Right ventricle myocardium superior (tissue), 1 donor: ENCODE results near the gene DCN. TPM values are rescaled to one million over a fixed set of nuclear protein-coding genes. Genes with fewer than 3 reads are reported as not detected.

Experiments
- ATAC-seq: fragments of 200-7000 bp; cut with Tn5 transposase; one replicate; pipeline ENCODE4 v1.9.1; 2020; ENCODE audit warnings: mild to moderate bottlenecking; ENCODE audit not compliant: poor library complexity
- DNase-seq: peaks from one replicate; pipeline ENCODE4 v3.0.0-alpha.2; 2020
- intact Hi-C: fragments of 100-400 bp; cut with DNase I; formaldehyde crosslinking; loops from one replicate; pipeline ENCODE4 v1.11.2; 2022
- total RNA-seq: library from RNA; stranded (reverse); fragmentation: NEBNext Ultra II Directional; extraction: Animal tissue kit (Norgen Biotek cat#: 25700); gene quantifications from one replicate; pipeline ENCODE4 v1.2.1, GENCODE V29; 2021
- donor health status: DM: no; HTN: yes; CAD: no; lungs with severe emphysema.

The DCN gene
- total RNA-seq, 1 donor from 2014 or later: 800 TPM

GRCh38 chr12:91109581-91110310 lies 72.9 kb downstream of the DCN start:
- intact Hi-C loops: loop anchor here (5.0 kb wide), 1 partner anchor 132 kb away; no protein-coding TSS in a partner anchor
- no peak for DNase-seq
- ATAC-seq: no peak

- ATAC-seq: peak; percentile 82
- intact Hi-C loops: loop anchor here (5.0 kb wide), 1 partner anchor 132 kb away; no protein-coding TSS in a partner anchor
- DNase-seq: peak; percentile 87
Measured at GRCh38 chr12:91109148-91109564, 73.5 kb downstream of the DCN start.

- DNase-seq (no peak), ATAC-seq (no peak)
- intact Hi-C loops: loop anchor here (5.0 kb wide), 1 partner anchor 131 kb away; no protein-coding TSS in a partner anchor
Measured at GRCh38 chr12:91108196-91108755, 74.3 kb downstream of the DCN start.

GRCh38 chr12:91106283-91106682 lies 76.3 kb downstream of the DCN start:
- ATAC-seq: no peak
- intact Hi-C loops: loop anchor here (5.0 kb wide), 1 partner anchor 129 kb away; no protein-coding TSS in a partner anchor

GRCh38 chr12:91105807-91106206 lies 76.8 kb downstream of the DCN start:
- ATAC-seq: no peak
- intact Hi-C loops: loop anchor here (5.0 kb wide), 1 partner anchor 129 kb away; no protein-coding TSS in a partner anchor

More at GRCh38 chr12:91106283-91106682, 76.3 kb downstream of the DCN start:
- no peak for DNase-seq

GRCh38 chr12:91104812-91105466 lies 77.7 kb downstream of the DCN start:
- ATAC-seq: no peak
- no peak for DNase-seq
- intact Hi-C loops: loop anchor here (5.0 kb wide), 1 partner anchor 128 kb away; no protein-coding TSS in a partner anchor

More at GRCh38 chr12:91105807-91106206, 76.8 kb downstream of the DCN start:
- no peak for DNase-seq

- ATAC-seq: no peak
- intact Hi-C loops: no loop called here
Measured at GRCh38 chr12:91103624-91104023, 79.0 kb downstream of the DCN start.

GRCh38 chr12:91103101-91103500 lies 79.5 kb downstream of the DCN start:
- ATAC-seq (no peak), DNase-seq (no peak)
- intact Hi-C loops: no loop called here

More at GRCh38 chr12:91103624-91104023, 79.0 kb downstream of the DCN start:
- DNase-seq: no peak

- ATAC-seq: no peak
- intact Hi-C loops: no loop called here
- no peak for DNase-seq
Measured at GRCh38 chr12:91100906-91101305, 81.7 kb downstream of the DCN start.

GRCh38 chr12:91099836-91100235 lies 82.8 kb downstream of the DCN start:
- DNase-seq (no peak), ATAC-seq (no peak)
- intact Hi-C loops: no loop called here

GRCh38 chr12:91099341-91099740 lies 83.3 kb downstream of the DCN start:
- intact Hi-C loops: no loop called here
- no peak for ATAC-seq
- no peak for DNase-seq

- intact Hi-C loops: no loop called here
- ATAC-seq (peak; percentile 46), DNase-seq (no peak)
Measured at GRCh38 chr12:91098941-91099340, 83.7 kb downstream of the DCN start.

GRCh38 chr12:91098461-91098860 lies 84.2 kb downstream of the DCN start:
- DNase-seq (no peak), ATAC-seq (no peak)
- intact Hi-C loops: no loop called here

GRCh38 chr12:91094957-91095356 lies 87.7 kb downstream of the DCN start:
- intact Hi-C loops: no loop called here

GRCh38 chr12:91094032-91094662 lies 88.5 kb downstream of the DCN start:
- DNase-seq (no peak), ATAC-seq (no peak)
- intact Hi-C loops: no loop called here

More at GRCh38 chr12:91094957-91095356, 87.7 kb downstream of the DCN start:
- no peak for DNase-seq
- ATAC-seq: no peak

- ATAC-seq: no peak
- no peak for DNase-seq
- intact Hi-C loops: no loop called here
Measured at GRCh38 chr12:91093341-91093740, 89.3 kb downstream of the DCN start.

- ATAC-seq (no peak), DNase-seq (no peak)
- intact Hi-C loops: no loop called here
Measured at GRCh38 chr12:91091916-91092715, 90.5 kb downstream of the DCN start.
